Keratinocyte (primary cell): ENCODE results near the gene ADARB2.

Source experiments
- EZH2 ChIP-seq: IDR thresholded peaks from one replicate; pipeline ENCODE4 v1.6.1; 2012; ENCODE audit warnings: inconsistent platforms, mild to moderate bottlenecking, low read length, moderate library complexity
- TF ChIP-seq, protein P1 (sequence below), 3 experiments: IDR thresholded peaks in 1 of 3; conservative IDR thresholded peaks in 1 of 3; optimal IDR thresholded peaks in 1 of 3; 2 replicates in 2 of 3; 3 replicates in 1 of 3; pipeline versions ENCODE3 to v1.5.1; 2011; ENCODE audit warnings: low read length in 3 of 3, mild to moderate bottlenecking in 3 of 3, moderate library complexity in 2 of 3, control low read depth in 1 of 3, inconsistent platforms in 1 of 3; ENCODE audit not compliant: insufficient read depth in 2 of 3; ENCODE audit errors: extremely low read depth in 1 of 3

DNA sequence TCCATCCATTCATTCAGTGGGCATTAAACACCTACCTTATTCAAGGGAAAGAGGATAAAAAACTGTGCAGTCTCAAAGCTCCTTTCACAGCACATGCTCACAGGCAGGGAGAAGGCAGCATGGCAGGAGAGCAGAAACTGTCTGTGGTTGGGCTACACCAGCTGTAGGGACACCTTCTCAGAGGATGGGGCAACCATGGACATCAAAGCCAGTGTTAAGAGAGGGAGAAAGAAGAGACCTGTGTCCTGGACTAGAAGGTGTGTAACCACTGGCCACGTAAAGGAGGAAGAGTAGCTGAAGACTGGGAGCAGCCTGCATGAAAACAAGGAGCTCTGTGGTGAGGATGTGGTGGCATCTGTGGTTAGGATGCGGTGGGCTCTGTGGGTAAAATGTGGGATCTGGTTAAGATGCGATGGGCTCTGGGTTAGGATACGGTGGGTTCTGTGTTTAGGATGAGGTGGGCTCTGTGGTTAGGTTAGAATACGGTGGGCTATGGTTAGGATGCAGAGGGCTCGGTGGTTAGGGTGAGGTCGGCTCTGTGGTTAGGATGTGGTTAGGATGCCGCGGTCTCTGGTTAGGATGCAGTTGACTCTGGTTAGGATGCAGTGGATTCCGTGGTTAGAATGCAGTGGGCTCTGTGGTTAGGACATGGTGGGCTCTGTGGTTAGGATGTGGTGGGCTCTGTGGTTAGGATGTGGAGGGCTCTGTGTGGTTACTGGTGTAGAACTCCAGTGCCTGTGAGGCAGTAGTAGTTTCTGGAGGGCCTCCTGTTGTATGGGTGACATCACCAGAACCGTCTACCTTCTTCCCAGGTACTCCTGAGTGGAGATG is 483.6 kb downstream of the ADARB2 start:
- TF ChIP-seq, protein P1, sequence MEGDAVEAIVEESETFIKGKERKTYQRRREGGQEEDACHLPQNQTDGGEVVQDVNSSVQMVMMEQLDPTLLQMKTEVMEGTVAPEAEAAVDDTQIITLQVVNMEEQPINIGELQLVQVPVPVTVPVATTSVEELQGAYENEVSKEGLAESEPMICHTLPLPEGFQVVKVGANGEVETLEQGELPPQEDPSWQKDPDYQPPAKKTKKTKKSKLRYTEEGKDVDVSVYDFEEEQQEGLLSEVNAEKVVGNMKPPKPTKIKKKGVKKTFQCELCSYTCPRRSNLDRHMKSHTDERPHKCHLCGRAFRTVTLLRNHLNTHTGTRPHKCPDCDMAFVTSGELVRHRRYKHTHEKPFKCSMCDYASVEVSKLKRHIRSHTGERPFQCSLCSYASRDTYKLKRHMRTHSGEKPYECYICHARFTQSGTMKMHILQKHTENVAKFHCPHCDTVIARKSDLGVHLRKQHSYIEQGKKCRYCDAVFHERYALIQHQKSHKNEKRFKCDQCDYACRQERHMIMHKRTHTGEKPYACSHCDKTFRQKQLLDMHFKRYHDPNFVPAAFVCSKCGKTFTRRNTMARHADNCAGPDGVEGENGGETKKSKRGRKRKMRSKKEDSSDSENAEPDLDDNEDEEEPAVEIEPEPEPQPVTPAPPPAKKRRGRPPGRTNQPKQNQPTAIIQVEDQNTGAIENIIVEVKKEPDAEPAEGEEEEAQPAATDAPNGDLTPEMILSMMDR (optimal IDR thresholded peaks at IDR 0.05 in 1 of 3, IDR thresholded peaks at IDR 0.05 in 1 of 3, conservative IDR thresholded peaks at IDR 0.05 in 1 of 3; ENCODE audit: extremely low read depth in 1 of 3, insufficient read depth in 2 of 3, low read length in 3 of 3): no peak
- TF ChIP-seq EZH2: no peak
